Chondrocyte (in vitro differentiated cells): ENCODE results near the gene MYCBP2. TPM values are rescaled to one million over a fixed set of nuclear protein-coding genes. Genes with fewer than 3 reads are reported as not detected.

Source experiments
- DNase-seq: peaks from one replicate; pipeline ENCODE4 v3.0.0; 2021; ENCODE audit warnings: mixed read lengths, low spot score
- H3K27ac Mint-ChIP-seq: one replicate; pipeline ENCODE4 v1.8.0; 2021; ENCODE audit warnings: mild to moderate bottlenecking, moderate library complexity, mixed read lengths; ENCODE audit not compliant: unreplicated experiment
- H3K27me3 Mint-ChIP-seq: 2 replicates; pipeline ENCODE4 v1.8.0; 2021; ENCODE audit warnings: low read depth, mixed read lengths
- H3K36me3 Mint-ChIP-seq: 2 replicates; pipeline ENCODE4 v1.8.0; 2021; ENCODE audit warnings: low read depth, mixed read lengths
- H3K4me1 Mint-ChIP-seq: 2 replicates; pipeline ENCODE4 v1.8.0; 2021; ENCODE audit warnings: low read depth, mild to moderate bottlenecking, mixed read lengths
- H3K4me3 Mint-ChIP-seq: one replicate; pipeline ENCODE4 v1.8.0; 2021; ENCODE audit warnings: mild to moderate bottlenecking, moderate library complexity, mixed read lengths; ENCODE audit not compliant: unreplicated experiment
- H3K9me3 Mint-ChIP-seq: 2 replicates; pipeline ENCODE4 v1.8.0; 2021; ENCODE audit warnings: low read depth, mixed read lengths
- CTCF ChIP-seq: fragments of 200-600 bp; sonication (generic); IDR thresholded peaks from 2 replicates; pipeline ENCODE4 v1.5.0; 2021; ENCODE audit warnings: antibody characterized with exemption, mild to moderate bottlenecking, moderate library complexity
- total RNA-seq: library from RNA; stranded (reverse); gene quantifications from 3 replicates; pipeline ENCODE4 v1.2.1, GENCODE V29; 2021

The MYCBP2 gene
- total RNA-seq, 1 donor from 2014 or later = 59.5 TPM

- TF ChIP-seq CTCF = no peak
- H3K4me3 Mint-ChIP-seq = no peak overlapping the region
- no peak for DNase-seq
- H3K36me3 Mint-ChIP-seq = peaks cover 7% of the 10 kb centered on the region
- H3K27ac Mint-ChIP-seq = no peak overlapping the region
- H3K9me3 Mint-ChIP-seq = no peaks in the 10 kb centered on the region
- H3K27me3 Mint-ChIP-seq = no peaks in the 10 kb centered on the region
- H3K4me1 Mint-ChIP-seq = no peaks in the 10 kb centered on the region
Measured at GRCh38 chr13:77038907-77039480, 287.9 kb downstream of the MYCBP2 start.

- Mint-ChIP-seq H3K4me3 (no peak overlapping the region), H3K27ac (no peak overlapping the region), H3K27me3 (no peaks in the 10 kb centered on the region), H3K4me1 (no peaks in the 10 kb centered on the region), H3K9me3 (no peaks in the 10 kb centered on the region), H3K36me3 (peaks cover 3% of the 10 kb centered on the region)
- DNase-seq = no peak
- TF ChIP-seq CTCF = no peak
Measured at GRCh38 chr13:77036279-77036678, 290.6 kb downstream of the MYCBP2 start.

GRCh38 chr13:77034881-77035280 is 292.0 kb downstream of the MYCBP2 start:
- no peaks in the 10 kb centered on the region for H3K27me3 Mint-ChIP-seq

GRCh38 chr13:77033717-77034302 is 293.1 kb downstream of the MYCBP2 start:
- H3K4me1 Mint-ChIP-seq = no peaks in the 10 kb centered on the region
- H3K27ac Mint-ChIP-seq = no peak overlapping the region
- H3K9me3 Mint-ChIP-seq = no peaks in the 10 kb centered on the region
- H3K36me3 Mint-ChIP-seq = no peaks in the 10 kb centered on the region
- H3K4me3 Mint-ChIP-seq = no peak overlapping the region
- no peaks in the 10 kb centered on the region for H3K27me3 Mint-ChIP-seq
- no peak for TF ChIP-seq CTCF
- no peak for DNase-seq

More at GRCh38 chr13:77034881-77035280, 292.0 kb downstream of the MYCBP2 start:
- no peak for TF ChIP-seq CTCF
- Mint-ChIP-seq H3K4me1 (no peaks in the 10 kb centered on the region), H3K36me3 (peaks cover 3% of the 10 kb centered on the region), H3K4me3 (no peak overlapping the region), H3K27ac (no peak overlapping the region), H3K9me3 (no peaks in the 10 kb centered on the region)
- no peak for DNase-seq

GRCh38 chr13:77031656-77032243 is 295.1 kb downstream of the MYCBP2 start:
- DNase-seq = no peak
- peaks cover 14% of the 10 kb centered on the region for H3K4me1 Mint-ChIP-seq
- H3K36me3 Mint-ChIP-seq = peaks cover 1% of the 10 kb centered on the region
- no peak for TF ChIP-seq CTCF
- H3K4me3 Mint-ChIP-seq = no peak overlapping the region
- H3K27me3 Mint-ChIP-seq = no peaks in the 10 kb centered on the region
- H3K9me3 Mint-ChIP-seq = no peaks in the 10 kb centered on the region
- no peak overlapping the region for H3K27ac Mint-ChIP-seq
